Measurements from ENCODE around the gene CCDC77.

The CCDC77 gene

GRCh38 chr12:402029-402389 is 565 bp downstream of the CCDC77 start:
- TF ChIP-seq USF1 (IDR thresholded peaks at IDR 0.05) (0 out of 2 replicates have a peak, but pooled peaks have one; percentile 35), NFIC (IDR thresholded peaks at IDR 0.05) (no peak)

- TF ChIP-seq ZBTB7A (IDR thresholded peaks at IDR 0.05; ENCODE audit: low read depth) (no peak), EP300 (IDR thresholded peaks at IDR 0.05; ENCODE audit: borderline replicate concordance) (no peak), REST (IDR thresholded peaks at IDR 0.05; ENCODE audit: low read depth) (no peak), CEBPB (IDR thresholded peaks at IDR 0.05) (no peak), TEAD4 (IDR thresholded peaks at IDR 0.05) (no peak), TCF12 (IDR thresholded peaks at IDR 0.05; ENCODE audit: low read depth) (no peak), USF1 (IDR thresholded peaks at IDR 0.05) (no peak), CREB1 (IDR thresholded peaks at IDR 0.05; ENCODE audit: low read depth) (no peak), FOXM1 (IDR thresholded peaks at IDR 0.05; ENCODE audit: borderline replicate concordance, low read depth) (no peak), EGR1 (IDR thresholded peaks at IDR 0.05) (no peak), RAD21 (IDR thresholded peaks at IDR 0.05; ENCODE audit: low read depth) (no peak), MAX (IDR thresholded peaks at IDR 0.05) (no peak), TAF1 (IDR thresholded peaks at IDR 0.05; ENCODE audit: low read depth) (no peak), YY1 (IDR thresholded peaks at IDR 0.05; ENCODE audit: low read depth) (no peak), NFIC (IDR thresholded peaks at IDR 0.05) (no peak)
Observed at GRCh38 chr12:414859-415258, 13.4 kb downstream of the CCDC77 start.

- TF ChIP-seq FOXM1 (IDR thresholded peaks at IDR 0.05; ENCODE audit: borderline replicate concordance, low read depth) (no peak), YY1 (IDR thresholded peaks at IDR 0.05; ENCODE audit: low read depth) (no peak), RAD21 (IDR thresholded peaks at IDR 0.05; ENCODE audit: low read depth) (no peak), EGR1 (IDR thresholded peaks at IDR 0.05) (no peak), NFIC (IDR thresholded peaks at IDR 0.05) (no peak), REST (IDR thresholded peaks at IDR 0.05; ENCODE audit: low read depth) (no peak), USF1 (IDR thresholded peaks at IDR 0.05) (no peak)
Observed at GRCh38 chr12:418432-418831, 17.0 kb downstream of the CCDC77 start.

- TF ChIP-seq CREB1 (IDR thresholded peaks at IDR 0.05; ENCODE audit: low read depth): no peak
- TF ChIP-seq REST (IDR thresholded peaks at IDR 0.05; ENCODE audit: low read depth): no peak
- no peak for TF ChIP-seq NFIC (IDR thresholded peaks at IDR 0.05)
- TF ChIP-seq USF1 (IDR thresholded peaks at IDR 0.05): no peak
- TF ChIP-seq CEBPB (IDR thresholded peaks at IDR 0.05): no peak
- TF ChIP-seq YY1 (IDR thresholded peaks at IDR 0.05; ENCODE audit: low read depth): no peak
- no peak for TF ChIP-seq EP300 (IDR thresholded peaks at IDR 0.05; ENCODE audit: borderline replicate concordance)
- no peak for TF ChIP-seq ZBTB7A (IDR thresholded peaks at IDR 0.05; ENCODE audit: low read depth)
- TF ChIP-seq TAF1 (IDR thresholded peaks at IDR 0.05; ENCODE audit: low read depth): no peak
- no peak for TF ChIP-seq TEAD4 (IDR thresholded peaks at IDR 0.05)
- no peak for TF ChIP-seq FOXM1 (IDR thresholded peaks at IDR 0.05; ENCODE audit: borderline replicate concordance, low read depth)
- no peak for TF ChIP-seq MAX (IDR thresholded peaks at IDR 0.05)
- TF ChIP-seq RAD21 (IDR thresholded peaks at IDR 0.05; ENCODE audit: low read depth): no peak
- no peak for TF ChIP-seq EGR1 (IDR thresholded peaks at IDR 0.05)
- TF ChIP-seq TCF12 (IDR thresholded peaks at IDR 0.05; ENCODE audit: low read depth): no peak
Observed at GRCh38 chr12:422526-422925, 21.1 kb downstream of the CCDC77 start.
